GM18520 (cell line): Measurements from ENCODE around the gene IPO13.
A peak's percentile ranks its signal among the peaks of the same experiment; 100 is the strongest.

Source experiments
- ATAC-seq: cut with Tn5 transposase; IDR thresholded peaks from one replicate; pipeline ENCODE4 v1.9.1; 2021; ENCODE audit not compliant: unreplicated experiment

IPO13 gene

DNA sequence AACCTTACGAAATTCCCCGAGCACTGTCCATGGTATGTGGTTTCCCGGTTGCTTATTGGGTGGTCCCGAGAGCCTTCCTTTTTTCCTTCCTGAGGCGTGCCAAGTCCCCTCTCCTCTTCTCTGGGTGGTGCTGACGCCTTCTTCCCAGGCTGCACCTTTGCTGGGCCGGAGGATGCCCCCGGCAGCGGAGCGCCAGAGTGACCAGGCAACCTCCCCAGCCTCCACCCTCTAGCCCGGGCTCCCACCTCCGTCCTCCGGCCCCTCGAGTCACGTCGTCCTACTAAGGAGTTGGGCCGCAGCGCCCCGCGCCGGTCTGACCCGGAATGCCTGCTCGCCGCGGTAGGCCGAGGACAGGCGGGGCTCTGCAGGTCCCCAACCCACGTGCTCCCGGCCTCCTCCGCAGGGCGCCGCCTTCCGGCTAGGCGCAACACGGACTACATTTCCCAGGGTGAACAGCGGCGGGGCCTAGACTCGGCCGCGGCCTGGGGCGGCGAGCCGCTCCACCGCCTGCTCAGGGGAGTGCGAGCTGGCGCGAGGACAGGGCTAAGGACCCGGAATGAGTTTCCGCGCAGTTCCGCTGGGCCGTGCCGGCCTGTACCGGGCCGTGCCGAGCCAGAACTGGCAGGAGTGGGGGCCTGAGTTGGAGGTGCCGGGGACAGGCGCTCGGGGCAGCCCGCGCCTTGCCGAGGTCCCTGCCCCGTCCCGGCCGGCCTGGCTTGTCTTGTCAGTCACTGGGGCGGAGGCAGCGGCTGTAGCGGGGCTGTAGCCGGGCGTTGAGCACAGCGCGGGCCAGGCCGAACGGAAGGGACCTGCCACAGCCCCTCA is at the start of gene IPO13:
Gene IPO13, plus strand, starts transcription at position 715 of the 825 bp plus-strand sequence. CDS start 651 bp downstream, outside the sequence.
- ATAC-seq, result peak; percentile 91

- ATAC-seq, result no peak
Observed at GRCh38 chr1:43898981-43899380, 47.8 kb upstream of the IPO13 start.

- no peak for ATAC-seq
Observed at GRCh38 chr1:43900386-43900785, 46.4 kb upstream of the IPO13 start.

DNA sequence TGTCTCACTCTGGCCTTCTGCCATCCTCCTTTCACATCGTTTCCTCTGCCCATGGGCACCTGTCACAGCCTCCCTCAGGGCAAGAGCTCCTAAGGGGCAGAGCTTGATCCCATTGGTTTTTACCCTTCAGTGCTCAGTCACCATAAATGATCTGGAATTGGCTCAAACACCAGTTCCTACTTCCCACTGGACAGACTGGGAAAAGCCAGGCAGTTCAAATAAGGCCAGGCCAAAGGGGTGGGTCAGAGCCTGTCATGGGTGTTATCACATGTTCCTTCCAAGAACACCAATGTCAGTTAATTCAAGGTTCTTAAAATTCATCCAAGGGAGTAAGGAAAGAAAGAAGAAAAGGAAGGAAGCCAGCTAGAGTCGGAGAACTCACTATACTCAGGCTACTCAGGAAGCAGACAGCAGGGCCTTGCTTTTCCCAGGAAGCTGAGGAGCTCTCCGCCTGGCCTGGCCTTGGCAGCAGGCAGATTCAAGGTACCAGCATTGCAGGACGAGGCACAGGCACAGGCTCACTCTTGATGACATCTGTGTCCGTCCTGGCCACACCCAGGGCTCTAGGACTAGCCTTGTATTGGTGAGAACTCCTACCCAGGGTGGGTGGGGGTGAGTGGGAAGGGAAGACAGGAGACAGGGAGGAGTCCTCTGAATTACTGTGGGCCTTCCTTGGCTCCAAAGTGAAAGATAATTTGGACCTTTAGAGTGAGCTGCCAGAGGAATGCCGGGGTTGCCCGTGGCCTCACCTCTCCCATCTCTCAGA is 45.4 kb upstream of the IPO13 start:
- ATAC-seq, result no peak

GRCh38 chr1:43902058-43902831 is 44.5 kb upstream of the IPO13 start:
- ATAC-seq, result no peak

DNA sequence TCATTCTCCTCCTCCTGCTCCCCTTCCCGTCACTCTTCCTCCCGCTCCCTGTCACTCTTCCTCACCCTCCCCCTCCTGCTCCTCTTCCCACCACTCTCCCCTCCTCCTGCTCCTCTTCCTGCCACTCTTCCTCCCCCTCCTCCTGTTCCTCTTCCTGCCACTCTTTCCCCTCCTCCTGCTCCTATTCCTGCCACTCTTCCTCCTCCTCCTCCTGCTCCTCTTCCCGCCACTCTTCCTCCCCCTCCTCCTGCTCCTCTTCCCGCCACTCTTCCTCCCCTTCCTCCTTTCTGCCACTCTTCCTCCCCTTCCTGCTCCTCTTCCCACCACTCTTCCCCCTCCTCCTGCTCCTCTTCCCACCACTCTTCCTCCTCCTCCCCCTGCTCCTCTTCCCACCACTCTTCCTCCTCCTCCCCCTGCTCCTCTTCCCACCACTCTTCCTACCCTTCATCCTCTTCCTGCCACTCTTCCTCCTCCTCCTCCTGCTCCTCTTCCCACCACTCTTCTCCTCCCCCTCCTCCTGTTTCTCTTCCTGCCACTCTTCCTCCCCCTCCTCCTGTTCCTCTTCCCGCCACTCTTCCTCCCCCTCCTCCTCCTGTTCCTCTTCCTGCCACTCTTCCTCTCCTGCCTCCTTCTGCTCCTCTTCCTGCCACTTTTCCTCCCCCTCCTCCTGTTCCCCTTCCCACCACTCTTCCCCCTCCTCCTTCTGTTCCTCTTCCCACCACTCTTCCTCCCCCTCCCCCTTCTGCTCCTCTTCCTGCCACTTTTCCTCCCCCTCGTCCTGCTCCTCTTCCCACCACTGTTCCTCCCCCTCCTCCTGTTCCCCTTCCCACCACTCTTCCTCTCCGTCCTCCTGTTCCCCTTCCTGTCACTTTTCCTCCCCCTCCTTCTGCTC is 41.8 kb upstream of the IPO13 start:
- no peak for ATAC-seq

GRCh38 chr1:43908226-43908625 is 38.5 kb upstream of the IPO13 start:
- no peak for ATAC-seq

GRCh38 chr1:43908858-43909257 is 37.9 kb upstream of the IPO13 start:
- ATAC-seq, result no peak

DNA sequence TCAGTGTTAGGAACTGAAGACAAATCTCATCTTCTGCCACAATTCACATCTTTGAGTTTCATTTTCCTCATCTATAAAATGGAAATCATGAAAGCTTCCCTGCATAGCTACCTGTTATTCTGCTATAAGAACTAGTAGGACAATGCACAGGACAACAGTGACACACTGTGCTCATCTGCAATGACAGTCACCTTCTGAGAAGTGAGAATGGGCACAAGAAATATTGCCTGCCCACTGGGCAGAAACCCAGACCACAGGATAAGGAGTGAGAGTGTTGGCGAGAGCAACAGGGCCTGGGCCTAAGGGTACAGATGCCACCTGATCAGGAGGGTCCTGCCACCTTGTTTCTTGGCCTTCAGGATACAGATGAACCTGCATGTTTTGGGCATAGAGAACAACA is 36.4 kb upstream of the IPO13 start:
- no peak for ATAC-seq

- ATAC-seq, result no peak
Observed at GRCh38 chr1:43912607-43913006, 34.1 kb upstream of the IPO13 start.

- ATAC-seq, result no peak
Observed at GRCh38 chr1:43913051-43913501, 33.7 kb upstream of the IPO13 start.

- no peak for ATAC-seq
Observed at GRCh38 chr1:43913666-43914360, 32.9 kb upstream of the IPO13 start.

DNA sequence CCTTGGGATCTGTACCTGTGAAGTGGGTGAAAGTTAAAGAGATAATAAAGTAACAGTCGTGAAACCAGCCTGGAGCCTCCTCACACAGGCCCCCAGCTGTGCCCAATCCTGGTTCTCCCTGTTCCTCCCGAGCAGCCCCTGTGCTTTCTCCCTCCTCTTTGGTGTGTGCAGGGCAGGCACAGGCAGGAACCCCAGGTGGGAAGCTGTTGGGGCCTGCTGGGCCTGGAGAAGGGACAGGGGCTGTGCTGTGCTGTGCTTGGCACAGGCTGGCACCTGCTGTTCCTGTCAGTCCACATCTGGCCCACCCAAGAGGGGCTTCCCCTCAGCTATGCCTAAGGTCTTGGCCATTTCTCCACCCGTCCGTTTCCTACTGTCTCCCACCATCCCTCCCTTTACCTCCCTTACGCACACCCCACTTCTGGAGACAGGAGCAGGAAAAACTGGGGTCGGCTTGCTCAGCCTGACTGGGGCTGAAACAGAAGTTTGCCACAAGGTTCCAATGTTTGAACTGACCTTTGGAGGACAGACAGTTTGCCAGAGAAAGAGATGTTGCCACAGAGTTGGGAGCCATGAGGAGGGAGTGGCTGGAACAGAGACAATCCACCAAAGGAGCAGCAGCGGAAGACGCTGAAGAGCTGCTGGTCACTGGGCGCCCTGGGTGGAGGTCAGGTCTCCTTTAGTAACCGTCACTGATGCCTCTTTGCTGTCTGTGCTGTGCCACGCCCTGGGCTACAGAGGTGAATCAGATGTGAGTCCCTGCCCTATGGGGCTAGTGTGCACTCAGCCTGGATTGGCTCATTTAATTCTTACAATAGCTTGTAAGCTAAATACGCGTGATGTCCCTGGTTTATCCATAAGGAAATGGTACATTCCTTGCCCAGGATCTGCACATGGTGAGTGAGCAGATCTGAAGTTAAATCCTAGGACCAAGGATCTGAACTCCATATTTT is 31.9 kb upstream of the IPO13 start:
- no peak for ATAC-seq

DNA sequence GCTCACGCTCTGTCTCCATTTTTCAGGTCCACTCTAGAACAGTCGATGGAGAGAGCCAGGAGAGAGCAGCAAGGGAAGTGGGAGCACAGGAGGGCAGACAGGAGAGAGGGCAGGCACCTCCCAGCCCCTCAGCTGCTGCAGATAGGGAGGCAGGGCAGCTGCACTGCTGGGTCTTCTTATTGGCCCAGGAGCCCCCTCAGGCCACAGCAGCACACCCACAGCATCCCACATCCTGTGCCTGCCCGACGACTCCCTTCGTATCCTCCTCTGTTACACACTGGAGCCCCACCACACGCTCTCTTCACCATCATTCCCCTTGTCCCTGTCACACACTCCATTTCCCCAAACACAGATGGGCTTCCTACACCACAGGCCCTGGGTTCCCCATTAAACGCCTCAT is 26.8 kb upstream of the IPO13 start:
- ATAC-seq, result no peak

DNA sequence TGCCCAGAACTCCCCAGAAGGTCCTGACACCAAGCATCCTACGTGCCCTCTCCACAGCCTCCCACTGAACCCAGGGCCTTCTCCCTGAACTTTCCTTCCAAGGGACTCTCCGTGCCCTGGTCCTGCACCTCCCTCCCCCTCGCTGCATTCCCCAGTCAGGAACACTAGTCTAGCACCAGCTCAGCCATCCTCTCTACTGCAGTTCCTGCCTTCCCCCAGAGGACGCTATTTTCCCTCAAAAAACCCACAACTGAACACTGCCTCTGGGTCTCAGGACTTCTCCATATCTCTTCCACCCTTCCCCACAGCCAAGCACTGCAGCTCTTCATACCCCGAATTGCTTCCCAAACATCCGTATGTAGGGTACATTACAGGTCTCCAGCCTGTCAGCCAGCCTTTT is 25.7 kb upstream of the IPO13 start:
- no peak for ATAC-seq

GRCh38 chr1:43924516-43924915 is 22.2 kb upstream of the IPO13 start:
- no peak for ATAC-seq

- no peak for ATAC-seq
Observed at GRCh38 chr1:43925846-43926245, 20.9 kb upstream of the IPO13 start.

DNA sequence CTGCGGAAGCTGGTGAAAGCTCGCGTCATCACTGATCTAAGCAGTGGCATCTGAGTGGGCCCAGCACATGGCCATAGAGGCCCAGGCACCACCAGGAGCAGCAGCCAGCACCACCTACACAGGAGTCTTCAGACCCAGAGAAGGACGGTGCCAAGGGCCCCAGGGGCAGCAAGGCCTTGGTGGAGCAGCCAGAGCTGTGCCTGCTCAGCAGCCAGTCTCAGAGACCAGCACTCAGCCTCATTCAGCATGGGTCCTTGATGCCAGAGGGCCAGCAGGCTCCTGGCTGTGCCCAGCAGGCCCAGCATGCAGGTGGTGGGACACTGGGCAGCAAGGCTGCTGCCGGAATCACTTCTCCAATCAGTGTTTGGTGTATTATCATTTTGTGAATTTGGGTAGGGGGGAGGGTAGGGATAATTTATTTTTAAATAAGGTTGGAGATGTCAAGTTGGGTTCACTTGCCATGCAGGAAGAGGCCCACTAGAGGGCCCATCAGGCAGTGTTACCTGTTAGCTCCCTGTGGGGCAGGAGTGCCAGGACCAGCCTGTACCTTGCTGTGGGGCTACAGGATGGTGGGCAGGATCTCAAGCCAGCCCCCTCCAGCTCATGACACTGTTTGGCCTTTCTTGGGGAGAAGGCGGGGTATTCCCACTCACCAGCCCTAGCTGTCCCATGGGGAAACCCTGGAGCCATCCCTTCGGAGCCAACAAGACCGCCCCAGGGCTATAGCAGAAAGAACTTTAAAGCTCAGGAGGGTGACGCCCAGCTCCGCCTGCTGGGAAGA is 16.4 kb upstream of the IPO13 start:
- no peak for ATAC-seq
